IMR-90 (cell line): ENCODE results near the gene SNX14. TPM values are rescaled to one million over a fixed set of nuclear protein-coding genes. Genes with fewer than 3 reads are reported as not detected.

Source experiments
- polyA plus RNA-seq, 3 experiments: library from polyadenylated mRNA; depleted of rRNA; stranded (reverse); fragments of >200 nt; gene quantifications; 2 replicates each; pipeline ENCODE4 v1.2.3, GENCODE V29; 2012; ENCODE audit warnings: low replicate concordance in 1 of 3
- total RNA-seq: library from RNA; depleted of rRNA; stranded (reverse); fragments of >200 nt; gene quantifications from 2 replicates; pipeline ENCODE4 v1.2.3, GENCODE V29; 2012; rRNA removed

The SNX14 gene
- total and polyA plus RNA-seq, 2 of the 4 experiments (the other 2 are of a cell fraction): 39.9 to 61.8 TPM

Other genes starting within 250 kb of the SNX14 start
- 280 and 281 TPM in 2 replicates for gene NT5E, start 143.8 kb downstream of the SNX14 start, total RNA-seq
- gene NT5E, start 143.8 kb downstream of the SNX14 start, polyA plus RNA-seq (2012; rRNA removed): 153 and 178 TPM in 2 replicates
- 59.3 and 120 TPM in 2 replicates for gene SYNCRIP, start 49.0 kb upstream of the SNX14 start, total RNA-seq
- gene SYNCRIP, start 49.0 kb upstream of the SNX14 start, polyA plus RNA-seq (2012; rRNA removed): 35.7 and 50.1 TPM in 2 replicates